SK-N-SH treated with all-trans-retinoic acid at 6 μM for 48 hours (cell line): ENCODE data around the gene NARS2.

Experiments used
- ATAC-seq: fragments of 200-7000 bp; cut with Tn5 transposase; 3 replicates; pipeline ENCODE4 v1.9.1; 2020; ENCODE audit warnings: mild to moderate bottlenecking, moderate library complexity
- ARNTL ChIP-seq: fragments of 450-650 bp; formaldehyde crosslinking; IDR thresholded peaks from 2 replicates; pipeline ENCODE4 v1.5.0; 2020; ENCODE audit warnings: low read depth, mild to moderate bottlenecking, moderate library complexity, borderline replicate concordance
- BACH2 ChIP-seq: fragments of 250-450 bp; sonication (Bioruptor Pico); IDR thresholded peaks from 2 replicates; pipeline ENCODE4 v1.9.0; 2021; ENCODE audit warnings: mild to moderate bottlenecking, borderline replicate concordance
- CREB5 ChIP-seq: fragments of 250-450 bp; sonication (Bioruptor Pico); IDR thresholded peaks from 2 replicates; pipeline ENCODE4 v1.5.1; 2020; ENCODE audit warnings: low read depth, mild to moderate bottlenecking, moderate library complexity
- CSDC2 ChIP-seq: fragments of 250-450 bp; sonication (Bioruptor Pico); IDR thresholded peaks from 2 replicates; pipeline ENCODE4 v1.5.0; 2020; ENCODE audit warnings: mild to moderate bottlenecking, moderate library complexity
- CSRNP3 ChIP-seq: fragments of 250-450 bp; sonication (Bioruptor Pico); IDR thresholded peaks from 2 replicates; pipeline ENCODE4 v1.5.1; 2021; ENCODE audit warnings: mild to moderate bottlenecking, moderate library complexity
- ESRRG ChIP-seq: fragments of 250-450 bp; sonication (Bioruptor Pico); IDR thresholded peaks from 2 replicates; pipeline ENCODE4 v1.6.1; 2021; ENCODE audit warnings: mild to moderate bottlenecking
- GLIS3 ChIP-seq: fragments of 250-450 bp; sonication (Bioruptor Pico); IDR thresholded peaks from 2 replicates; pipeline ENCODE4 v1.5.0; 2020; ENCODE audit warnings: mild to moderate bottlenecking, moderate library complexity
- ISL1 ChIP-seq: fragments of 250-450 bp; sonication (Bioruptor Pico); IDR thresholded peaks from 2 replicates; pipeline ENCODE4 v2.1.2; 2022; ENCODE audit warnings: mild to moderate bottlenecking, moderate library complexity
- OSR1 ChIP-seq: fragments of 250-450 bp; sonication (Bioruptor Pico); IDR thresholded peaks from 2 replicates; pipeline ENCODE4 v1.8.0; 2022; ENCODE audit warnings: moderate library complexity, mild to moderate bottlenecking, inconsistent platforms
- PATZ1 ChIP-seq: fragments of 250-450 bp; sonication (Bioruptor Pico); IDR thresholded peaks from 2 replicates; pipeline ENCODE4 v1.8.0; 2020; ENCODE audit warnings: mild to moderate bottlenecking, moderate library complexity, borderline replicate concordance
- PPARA ChIP-seq: fragments of 250-450 bp; sonication (Bioruptor Pico); IDR thresholded peaks from 2 replicates; pipeline ENCODE4 v1.5.0; 2020; ENCODE audit warnings: mild to moderate bottlenecking, borderline replicate concordance
- RARB ChIP-seq: fragments of 250-450 bp; sonication (Bioruptor Pico); IDR thresholded peaks from 2 replicates; pipeline ENCODE4 v1.8.0; 2021; ENCODE audit warnings: mild to moderate bottlenecking, moderate library complexity
- SNAI2 ChIP-seq: fragments of 250-450 bp; sonication (Bioruptor Pico); IDR thresholded peaks from 2 replicates; pipeline ENCODE4 v1.5.0; 2020; ENCODE audit warnings: mild to moderate bottlenecking, moderate library complexity
- TCF4 ChIP-seq: fragments of 250-450 bp; sonication (Bioruptor Pico); IDR thresholded peaks from 2 replicates; pipeline ENCODE4 v1.8.0; 2021; ENCODE audit warnings: mild to moderate bottlenecking, moderate library complexity, borderline replicate concordance
- TOX ChIP-seq: fragments of 250-450 bp; sonication (Bioruptor Pico); IDR thresholded peaks from 2 replicates; pipeline ENCODE4 v1.8.0; 2021; ENCODE audit warnings: mild to moderate bottlenecking, moderate library complexity, borderline replicate concordance
- TSHZ2 ChIP-seq: fragments of 250-450 bp; sonication (Bioruptor Pico); IDR thresholded peaks from 2 replicates; pipeline ENCODE4 v1.5.0; 2020; ENCODE audit warnings: mild to moderate bottlenecking, moderate library complexity
- ZC3H10 ChIP-seq: fragments of 250-450 bp; sonication (Bioruptor Pico); IDR thresholded peaks from 2 replicates; pipeline ENCODE4 v1.5.1; 2021; ENCODE audit warnings: mild to moderate bottlenecking, moderate library complexity
- ZFP3 ChIP-seq: fragments of 250-450 bp; sonication (Bioruptor Pico); IDR thresholded peaks from 2 replicates; pipeline ENCODE4 v1.5.0; 2020; ENCODE audit warnings: mild to moderate bottlenecking, moderate library complexity
- ZFP30 ChIP-seq: fragments of 450-650 bp; formaldehyde crosslinking; IDR thresholded peaks from 2 replicates; pipeline ENCODE4 v1.5.0; 2022; ENCODE audit warnings: mild to moderate bottlenecking, moderate library complexity
- ZNF565 ChIP-seq: fragments of 450-650 bp; formaldehyde crosslinking; conservative IDR thresholded peaks from 2 replicates; pipeline ENCODE4 v1.5.0; 2020; ENCODE audit warnings: low read depth, mild to moderate bottlenecking, moderate library complexity
- ZNF70 ChIP-seq: fragments of 450-650 bp; formaldehyde crosslinking; IDR thresholded peaks from 2 replicates; pipeline ENCODE4 v1.5.0; 2020; ENCODE audit warnings: mild to moderate bottlenecking, moderate library complexity
- ZNF8 ChIP-seq: fragments of 450-650 bp; formaldehyde crosslinking; IDR thresholded peaks from 2 replicates; pipeline ENCODE4 v1.5.0; 2020; ENCODE audit warnings: mild to moderate bottlenecking, moderate library complexity

NARS2 gene

GRCh38 chr11:78532991-78533390 is 41.7 kb downstream of the NARS2 start:
- TF ChIP-seq BACH2 = no peak
- ATAC-seq = no peak

GRCh38 chr11:78526497-78527146 is 48.0 kb downstream of the NARS2 start:
- no peak for ATAC-seq
- TF ChIP-seq ISL1 (CRISPR knock-in tag) = no peak
- TF ChIP-seq OSR1 = no peak
- no peak for TF ChIP-seq RARB (CRISPR knock-in tag)
- no peak for TF ChIP-seq PPARA (CRISPR knock-in tag)
- no peak for TF ChIP-seq ZNF8
- no peak for TF ChIP-seq CSDC2
- no peak for TF ChIP-seq SNAI2 (CRISPR knock-in tag)
- TF ChIP-seq TSHZ2 = no peak
- no peak for TF ChIP-seq TCF4 (CRISPR knock-in tag)
- TF ChIP-seq GLIS3 (CRISPR knock-in tag) = no peak
- TF ChIP-seq BACH2 = no peak
- TF ChIP-seq CSRNP3 (CRISPR knock-in tag) = no peak
- TF ChIP-seq CREB5 (CRISPR knock-in tag) = no peak

GRCh38 chr11:78525720-78526119 is 48.9 kb downstream of the NARS2 start:
- ATAC-seq = no peak

More at GRCh38 chr11:78525720-78526119, 48.9 kb downstream of the NARS2 start:
- TF ChIP-seq ESRRG (CRISPR knock-in tag) (no peak), ZNF70 (CRISPR knock-in tag) (no peak), SNAI2 (CRISPR knock-in tag) (no peak), CREB5 (CRISPR knock-in tag) (no peak), CSRNP3 (CRISPR knock-in tag) (no peak), PPARA (CRISPR knock-in tag) (no peak), TOX (CRISPR knock-in tag) (no peak), ZNF565 (CRISPR knock-in tag) (no peak), ZNF8 (no peak), GLIS3 (CRISPR knock-in tag) (no peak), ZFP30 (CRISPR knock-in tag) (no peak), CSDC2 (no peak), ZFP3 (CRISPR knock-in tag) (no peak), RARB (CRISPR knock-in tag) (no peak), ARNTL (CRISPR knock-in tag) (no peak), OSR1 (no peak), PATZ1 (CRISPR knock-in tag) (no peak), ZC3H10 (CRISPR knock-in tag) (no peak)
